Hepatocyte (in vitro differentiated cells): ENCODE measurements around the gene PPP3CA. TPM values are rescaled to one million over a fixed set of nuclear protein-coding genes. Genes with fewer than 3 reads are reported as not detected.
A peak's percentile ranks its signal among the peaks of the same experiment; 100 is the strongest.

Source experiments
- DNase-seq: peaks from one replicate; pipeline ENCODE4 v3.0.0-alpha.2; 2016; ENCODE audit warnings: low spot score
- H2AFZ ChIP-seq: fragments of 200-600 bp; sonication (generic); 2 replicates; pipeline ENCODE4 v1.6.0; 2016; ENCODE audit warnings: antibody characterized with exemption, mild to moderate bottlenecking
- H3K27ac ChIP-seq: fragments of 200-600 bp; sonication (generic); 2 replicates; pipeline ENCODE4 v1.5.1; 2016; ENCODE audit warnings: mild to moderate bottlenecking
- H3K27me3 ChIP-seq: fragments of 200-600 bp; sonication (generic); 2 replicates; pipeline ENCODE4 v1.6.1; 2016
- H3K36me3 ChIP-seq: fragments of 200-600 bp; sonication (generic); replicated peaks from 2 replicates; pipeline ENCODE4 v1.5.1; 2016; ENCODE audit warnings: low read depth; ENCODE audit not compliant: insufficient read depth
- H3K4me1 ChIP-seq: fragments of 200-600 bp; sonication (generic); 2 replicates; pipeline ENCODE4 v1.5.1; 2016; ENCODE audit warnings: mild to moderate bottlenecking, moderate library complexity; ENCODE audit not compliant: insufficient read depth
- H3K4me2 ChIP-seq: fragments of 200-600 bp; sonication (generic); 2 replicates; pipeline ENCODE4 v1.6.0; 2016
- H3K4me3 ChIP-seq: fragments of 200-600 bp; sonication (generic); 2 replicates; pipeline ENCODE4 v1.5.1; 2016; ENCODE audit warnings: mild to moderate bottlenecking
- H3K79me2 ChIP-seq: fragments of 200-600 bp; sonication (generic); 2 replicates; pipeline ENCODE4 v1.6.0; 2017; ENCODE audit warnings: mild to moderate bottlenecking
- H3K9me2 ChIP-seq: fragments of 200-600 bp; sonication (generic); replicated peaks from 2 replicates; pipeline ENCODE4 v1.6.0; 2017; ENCODE audit warnings: mild to moderate bottlenecking; ENCODE audit not compliant: insufficient read depth
- H3K9me3 ChIP-seq: fragments of 200-600 bp; sonication (generic); 2 replicates; pipeline ENCODE4 v1.5.1; 2016; ENCODE audit warnings: low read depth, mild to moderate bottlenecking
- H4K20me1 ChIP-seq: fragments of 200-600 bp; sonication (generic); 2 replicates; pipeline ENCODE4 v1.6.0; 2016; ENCODE audit warnings: mild to moderate bottlenecking; ENCODE audit not compliant: insufficient read depth, poor library complexity, severe bottlenecking
- CTCF ChIP-seq: fragments of 200-600 bp; sonication (generic); IDR thresholded peaks from 2 replicates; pipeline ENCODE4 v1.5.1; 2016; ENCODE audit warnings: antibody characterized with exemption, mild to moderate bottlenecking; ENCODE audit not compliant: poor library complexity
- EZH2 ChIP-seq: fragments of 200-600 bp; sonication (generic); IDR thresholded peaks from 2 replicates; pipeline ENCODE4 v1.6.1; 2016; ENCODE audit warnings: antibody characterized with exemption, mild to moderate bottlenecking, borderline replicate concordance
- EZH2phosphoT487 ChIP-seq: fragments of 200-600 bp; sonication (generic); IDR thresholded peaks from one replicate; pipeline ENCODE4 v1.6.1; 2018; ENCODE audit warnings: antibody characterized with exemption, mild to moderate bottlenecking, low read depth, moderate library complexity; ENCODE audit not compliant: unreplicated experiment, severe bottlenecking
- WGBS: methylation state at CpG from one replicate; pipeline ENCODE4 v1.1.6; 2016; ENCODE audit warnings: low lambda C conversion rate; ENCODE audit errors: missing lambda C conversion rate; 5-methylcytosine and 5-hydroxymethylcytosine counted together
- polyA plus RNA-seq: library from polyadenylated mRNA; unstranded; fragments of >200 nt; fragmentation: Nextera tagmentation; extraction: Ambion mirVana; gene quantifications from 2 replicates; pipeline ENCODE4 v1.2.1, GENCODE V29; 2016
- total RNA-seq: library from RNA; depleted of rRNA; stranded (reverse); fragments of >200 nt; gene quantifications from 2 replicates; pipeline ENCODE4 v1.2.3, GENCODE V29; 2014

Gene PPP3CA
- total and polyA plus RNA-seq, 2 experiments from 2014 or later: 12.9 to 49.5 TPM

DNA sequence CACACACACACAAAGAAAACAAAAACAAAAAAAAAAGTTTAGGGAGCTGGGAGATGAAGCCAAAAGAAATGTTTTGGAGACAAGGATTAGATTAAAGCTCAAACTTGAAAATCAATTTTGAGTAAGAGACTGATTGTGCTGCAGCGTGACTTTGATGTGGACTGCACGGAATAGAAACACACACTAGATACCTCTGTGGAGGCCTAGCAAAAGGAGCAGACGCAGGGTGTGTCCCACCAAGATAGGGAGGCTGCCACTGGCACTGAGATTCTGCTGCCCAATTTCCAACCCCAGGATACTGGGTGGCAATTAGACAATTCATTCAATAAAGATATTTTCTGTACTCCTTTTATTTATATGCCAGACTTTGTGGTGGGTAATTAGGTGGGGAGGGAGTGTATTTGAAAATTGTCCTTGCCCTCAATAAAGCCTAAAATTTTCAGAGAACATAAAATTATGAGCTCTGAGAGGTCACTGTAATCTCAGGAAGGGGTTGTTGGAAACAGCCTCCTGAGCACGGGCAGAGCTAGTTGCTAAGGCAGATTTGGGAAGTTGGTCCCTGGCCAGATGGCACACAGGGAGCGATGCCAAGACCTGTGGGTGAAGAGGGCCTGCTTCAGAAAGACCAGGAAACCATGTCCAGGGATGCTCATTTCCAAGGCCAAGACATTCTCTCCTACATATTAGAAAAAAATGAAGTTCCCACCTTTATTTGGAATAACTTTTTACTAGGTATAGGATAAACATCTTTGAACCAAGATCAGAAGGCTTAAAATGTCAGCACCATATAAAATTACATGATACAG lies 1.9 kb upstream of the PPP3CA start:
- no peaks in the 10 kb centered on the region for H3K27me3 ChIP-seq
- peaks cover 15% of the 10 kb centered on the region for H4K20me1 ChIP-seq
- WGBS: 71% methylated on average over 5 of the region's 5 CpGs
- H3K9me3 ChIP-seq: no peaks in the 10 kb centered on the region
- peak overlapping the region; percentile 81 for H3K4me2 ChIP-seq
- no peaks in the 10 kb centered on the region for H3K9me2 ChIP-seq
- H3K36me3 ChIP-seq: no peaks in the 10 kb centered on the region
- DNase-seq: no peak
- peaks cover 11% of the 10 kb centered on the region for H3K4me1 ChIP-seq
- no peak for TF ChIP-seq EZH2
- no peak for TF ChIP-seq CTCF
- no peak for TF ChIP-seq EZH2phosphoT487
- H3K4me3 ChIP-seq: peak overlapping the region; percentile 89
- peak overlapping the region; percentile 95 for H3K27ac ChIP-seq
- peaks cover 20% of the 10 kb centered on the region for H3K79me2 ChIP-seq
- H2AFZ ChIP-seq: peak overlapping the region; percentile 86

DNA sequence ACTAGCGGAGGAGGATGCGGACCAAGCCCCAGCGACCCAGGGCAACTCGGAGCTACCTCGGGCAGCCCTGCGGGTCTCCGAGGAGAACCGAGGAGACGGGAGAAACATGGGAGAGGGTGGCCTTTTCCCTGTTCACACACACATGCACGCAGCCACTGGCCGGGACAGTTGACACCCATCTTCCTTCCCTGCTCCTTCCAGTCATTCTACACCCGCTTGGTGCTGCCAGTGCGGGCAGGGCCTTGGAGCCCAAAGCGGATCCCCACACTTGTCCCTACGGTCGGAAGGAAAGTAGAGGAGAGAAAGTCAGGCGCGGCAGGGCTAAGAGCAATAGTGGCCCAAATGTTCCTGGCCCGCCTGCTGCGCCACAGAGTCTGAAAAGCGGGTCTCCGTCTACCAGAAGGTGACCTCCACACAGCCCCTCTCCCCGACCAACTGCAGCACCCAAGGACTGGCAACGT lies 1.1 kb upstream of the PPP3CA start:
- Histone ChIP-seq H3K9me3 (no peaks in the 10 kb centered on the region), H3K4me1 (peaks cover 11% of the 10 kb centered on the region), H3K36me3 (no peaks in the 10 kb centered on the region), H3K4me3 (peak overlapping the region; percentile 89), H3K27ac (peak overlapping the region; percentile 95), H3K27me3 (no peaks in the 10 kb centered on the region), H3K4me2 (peak overlapping the region; percentile 81), H3K9me2 (no peaks in the 10 kb centered on the region), H4K20me1 (peaks cover 23% of the 10 kb centered on the region), H3K79me2 (peaks cover 28% of the 10 kb centered on the region), H2AFZ (peak overlapping the region; percentile 86)
- TF ChIP-seq CTCF: no peak
- TF ChIP-seq EZH2: no peak
- no peak for TF ChIP-seq EZH2phosphoT487
- DNase-seq: no peak
- WGBS: 5% methylated on average over 24 of the region's 24 CpGs

- Histone ChIP-seq H3K36me3 (no peaks in the 10 kb centered on the region), H3K4me1 (peaks cover 11% of the 10 kb centered on the region), H4K20me1 (peaks cover 27% of the 10 kb centered on the region), H3K9me3 (no peaks in the 10 kb centered on the region), H3K79me2 (peaks cover 34% of the 10 kb centered on the region), H3K4me2 (peak overlapping the region; percentile 81), H2AFZ (peak overlapping the region; percentile 86), H3K4me3 (peak overlapping the region; percentile 90), H3K9me2 (no peaks in the 10 kb centered on the region), H3K27ac (peak overlapping the region; percentile 95), H3K27me3 (no peaks in the 10 kb centered on the region)
- no peak for TF ChIP-seq EZH2
- TF ChIP-seq CTCF: peak; percentile 18
- no peak for TF ChIP-seq EZH2phosphoT487
- WGBS: under 1% methylated on average over 52 of the region's 71 CpGs
- peak; percentile 98 for DNase-seq
These were observed 436 bp upstream of the PPP3CA start for GRCh38 chr4:101347557-101348366.
